ENCODE measurements around the gene NHLRC4. TPM values are rescaled to one million over a fixed set of nuclear protein-coding genes. Genes with fewer than 3 reads are reported as not detected.

NHLRC4 gene
- total and polyA plus RNA-seq, 2 of the 13 experiments (the other 11 are each of a cell fraction or from before 2014, with no cell fraction given) = 0.40 to 0.59 TPM

DNA sequence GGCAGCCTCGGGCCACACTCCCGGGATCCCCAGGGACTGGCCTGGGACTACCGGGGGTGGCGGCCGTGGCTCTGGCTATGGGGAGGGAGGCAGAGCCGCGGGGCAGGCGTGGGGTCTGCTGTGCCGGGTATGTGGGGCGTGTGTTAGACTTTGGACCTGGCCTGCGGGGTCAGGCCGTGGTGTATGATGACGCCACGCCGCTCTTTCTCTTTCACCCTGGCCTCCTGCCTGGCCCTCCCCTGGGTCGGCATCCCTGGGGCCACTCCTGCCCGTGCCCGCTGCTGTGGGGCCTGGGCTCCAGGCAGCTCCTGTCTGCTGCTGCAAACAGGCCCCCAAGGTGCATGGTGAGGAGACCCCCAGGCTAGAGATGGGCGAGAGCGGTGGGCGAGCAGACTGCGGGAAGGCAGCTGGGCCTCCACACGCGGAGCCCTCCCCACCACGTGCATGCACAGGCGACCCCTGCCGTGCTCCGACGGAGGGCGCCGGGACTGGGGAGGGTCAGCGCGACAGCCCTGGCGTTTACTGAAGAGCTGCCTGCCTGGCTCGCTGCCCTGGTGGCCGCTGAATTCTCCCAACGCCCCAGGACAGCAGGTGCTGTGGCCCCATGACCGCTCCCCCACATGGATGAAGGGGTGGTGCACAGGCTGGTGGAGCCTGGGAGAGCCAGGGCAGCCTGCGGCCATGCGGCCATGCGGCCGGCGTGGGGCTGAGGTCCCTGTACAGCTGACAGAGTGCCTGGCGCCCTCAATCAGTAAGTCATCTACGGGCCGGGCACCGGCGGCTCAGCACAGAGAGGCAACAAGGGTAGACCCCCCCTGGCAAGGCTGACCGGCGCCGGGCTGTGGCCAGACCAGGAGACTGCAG, 23.3 kb upstream of the NHLRC4 start (continued):
- TF ChIP-seq, protein P1, sequence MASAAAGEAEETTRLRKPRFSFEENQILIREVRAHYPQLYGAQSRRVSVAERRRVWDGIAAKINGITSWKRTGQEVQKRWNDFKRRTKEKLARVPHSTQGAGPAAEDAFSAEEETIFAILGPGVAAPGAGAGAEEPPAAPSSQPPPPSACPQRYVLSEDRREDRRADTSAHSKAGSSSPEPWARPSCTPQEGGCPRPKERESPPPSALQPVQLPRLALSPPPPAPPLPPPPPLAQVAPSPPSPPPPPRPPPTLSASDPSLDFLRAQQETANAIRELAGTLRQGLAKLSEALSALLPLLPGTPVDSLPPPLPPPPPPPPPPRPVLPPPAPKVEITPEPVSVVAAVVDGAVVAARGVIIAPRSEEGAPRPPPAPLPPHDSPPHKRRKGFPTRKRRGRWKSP (CRISPR knock-in tag; IDR thresholded peaks at IDR 0.05) = no peak
- TF ChIP-seq HDAC1 (CRISPR knock-in tag; IDR thresholded peaks at IDR 0.05) (peak; percentile 75), ZNF83 (CRISPR knock-in tag; IDR thresholded peaks at IDR 0.05; ENCODE audit: borderline replicate concordance) (no peak), FOXK2 (IDR thresholded peaks at IDR 0.05) (no peak), ARNT2 (CRISPR knock-in tag; IDR thresholded peaks at IDR 0.05; ENCODE audit: low read depth) (no peak), ZNF878 (CRISPR knock-in tag; IDR thresholded peaks at IDR 0.05) (no peak; the same call in 1 of the 2 replicates), ZNF501 (CRISPR knock-in tag; IDR thresholded peaks at IDR 0.05) (peak; percentile 39; the same call in 1 of the 2 replicates), JUND (CRISPR knock-in tag; IDR thresholded peaks at IDR 0.05) (0 out of 2 replicates have a peak, but pooled peaks have one; percentile 48), RORA (CRISPR knock-in tag; IDR thresholded peaks at IDR 0.05) (no peak), IRX3 (CRISPR knock-in tag; IDR thresholded peaks at IDR 0.05; ENCODE audit: borderline replicate concordance, low read depth) (no peak), NR2F1 (CRISPR knock-in tag; IDR thresholded peaks at IDR 0.05) (peak; percentile 46 to 49; a peak in 2 of 4 replicates), ZNF569 (CRISPR knock-in tag; IDR thresholded peaks at IDR 0.05; ENCODE audit: borderline replicate concordance) (no peak), JUN (CRISPR knock-in tag; IDR thresholded peaks at IDR 0.05) (no peak), ASH2L (IDR thresholded peaks at IDR 0.05; ENCODE audit: insufficient read length, low read depth, low read length) (peak; percentile 25), KLF16 (CRISPR knock-in tag; IDR thresholded peaks at IDR 0.05) (peak in 1 of 2 experiments; percentile 71; a peak in 1 of 4 replicates), FOSL1 (CRISPR knock-in tag; IDR thresholded peaks at IDR 0.05; ENCODE audit: borderline replicate concordance) (no peak), REL (CRISPR knock-in tag; conservative IDR thresholded peaks at IDR 0.05) (no peak), HNRNPH1 (optimal IDR thresholded peaks at IDR 0.05; ENCODE audit: low read depth, low read length) (no peak)
- TF ChIP-seq, protein P2, sequence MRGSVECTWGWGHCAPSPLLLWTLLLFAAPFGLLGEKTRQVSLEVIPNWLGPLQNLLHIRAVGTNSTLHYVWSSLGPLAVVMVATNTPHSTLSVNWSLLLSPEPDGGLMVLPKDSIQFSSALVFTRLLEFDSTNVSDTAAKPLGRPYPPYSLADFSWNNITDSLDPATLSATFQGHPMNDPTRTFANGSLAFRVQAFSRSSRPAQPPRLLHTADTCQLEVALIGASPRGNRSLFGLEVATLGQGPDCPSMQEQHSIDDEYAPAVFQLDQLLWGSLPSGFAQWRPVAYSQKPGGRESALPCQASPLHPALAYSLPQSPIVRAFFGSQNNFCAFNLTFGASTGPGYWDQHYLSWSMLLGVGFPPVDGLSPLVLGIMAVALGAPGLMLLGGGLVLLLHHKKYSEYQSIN (CRISPR knock-in tag; IDR thresholded peaks at IDR 0.05; ENCODE audit: borderline replicate concordance) = no peak
- TF ChIP-seq, protein P3, sequence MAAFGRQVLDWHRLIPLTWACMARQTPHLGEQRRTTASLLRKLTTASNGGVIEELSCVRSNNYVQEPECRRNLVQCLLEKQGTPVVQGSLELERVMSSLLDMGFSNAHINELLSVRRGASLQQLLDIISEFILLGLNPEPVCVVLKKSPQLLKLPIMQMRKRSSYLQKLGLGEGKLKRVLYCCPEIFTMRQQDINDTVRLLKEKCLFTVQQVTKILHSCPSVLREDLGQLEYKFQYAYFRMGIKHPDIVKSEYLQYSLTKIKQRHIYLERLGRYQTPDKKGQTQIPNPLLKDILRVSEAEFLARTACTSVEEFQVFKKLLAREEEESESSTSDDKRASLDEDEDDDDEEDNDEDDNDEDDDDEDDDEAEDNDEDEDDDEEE (CRISPR knock-in tag; IDR thresholded peaks at IDR 0.05) = no peak
- TF ChIP-seq, protein P4, sequence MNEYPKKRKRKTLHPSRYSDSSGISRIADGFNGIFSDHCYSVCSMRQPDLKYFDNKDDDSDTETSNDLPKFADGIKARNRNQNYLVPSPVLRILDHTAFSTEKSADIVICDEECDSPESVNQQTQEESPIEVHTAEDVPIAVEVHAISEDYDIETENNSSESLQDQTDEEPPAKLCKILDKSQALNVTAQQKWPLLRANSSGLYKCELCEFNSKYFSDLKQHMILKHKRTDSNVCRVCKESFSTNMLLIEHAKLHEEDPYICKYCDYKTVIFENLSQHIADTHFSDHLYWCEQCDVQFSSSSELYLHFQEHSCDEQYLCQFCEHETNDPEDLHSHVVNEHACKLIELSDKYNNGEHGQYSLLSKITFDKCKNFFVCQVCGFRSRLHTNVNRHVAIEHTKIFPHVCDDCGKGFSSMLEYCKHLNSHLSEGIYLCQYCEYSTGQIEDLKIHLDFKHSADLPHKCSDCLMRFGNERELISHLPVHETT (CRISPR knock-in tag; conservative IDR thresholded peaks at IDR 0.05) = no peak
